ENCODE measurements around the gene FGD5. TPM values are rescaled to one million over a fixed set of nuclear protein-coding genes. Genes with fewer than 3 reads are reported as not detected.

FGD5 gene
- total and polyA plus RNA-seq, 2 donors (not counting 1 experiment from before 2014, with no cell fraction given), result not detected

DNA sequence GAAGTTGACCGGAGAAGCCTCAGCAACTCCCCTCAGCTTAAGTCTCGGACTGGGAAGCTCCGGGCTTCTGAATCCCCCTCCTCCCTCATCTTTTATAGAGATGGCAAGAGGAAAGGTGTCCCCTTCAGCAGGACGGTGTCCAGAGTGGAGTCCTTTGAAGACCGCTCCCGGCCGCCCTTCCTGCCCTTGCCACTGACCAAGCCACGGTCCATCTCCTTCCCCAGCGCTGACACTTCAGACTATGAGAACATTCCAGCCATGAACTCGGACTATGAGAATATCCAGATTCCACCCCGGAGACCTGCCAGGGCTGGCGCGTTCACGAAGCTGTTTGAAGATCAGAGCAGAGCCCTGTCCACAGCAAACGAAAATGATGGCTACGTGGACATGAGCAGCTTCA lies 2.4 kb downstream of the FGD5 start:
- Histone ChIP-seq H3K9me3 (ENCODE audit: control extremely low read depth in 1 of 3, control insufficient read depth in 2 of 3, insufficient read depth in 1 of 3, low read length in 2 of 3) (no peaks in the 10 kb centered on the region), H3K36me3 (replicated peaks in 1 of 2; ENCODE audit: control extremely low read depth in 1 of 2, control insufficient read depth in 1 of 2, extremely low read depth in 1 of 2, insufficient read depth in 2 of 2, low read length in 1 of 2) (no peaks in the 10 kb centered on the region), H4K20me1 (ENCODE audit: control insufficient read depth, insufficient read depth, low read length, poor library complexity, severe bottlenecking) (no peaks in the 10 kb centered on the region), H3K4me3 (ENCODE audit: control extremely low read depth in 1 of 5, extremely low read depth in 1 of 5, insufficient read depth in 1 of 5, low read depth in 2 of 5, low read length in 4 of 5) (no peak overlapping the region), H2AFZ (ENCODE audit: insufficient read depth, low read depth, low read length, poor library complexity, severe bottlenecking) (no peak overlapping the region), H3K9ac (ENCODE audit: low read length) (no peak overlapping the region), H3K79me2 (ENCODE audit: control insufficient read depth, insufficient read depth, low read length) (no peaks in the 10 kb centered on the region), H3K4me2 (replicated peaks; ENCODE audit: low read depth, low read length, poor library complexity, severe bottlenecking) (no peak overlapping the region), H3K27ac (ENCODE audit: low read length in 2 of 2) (no peak overlapping the region), H3K27me3 (replicated peaks in 1 of 4; ENCODE audit: control extremely low read depth in 1 of 4, control insufficient read depth in 3 of 4, insufficient read depth in 4 of 4, low read length in 3 of 4) (peaks cover 0 to 5% (median 0%) of the 10 kb centered on the region in 4 experiments), H3K4me1 (ENCODE audit: control insufficient read depth in 2 of 2, insufficient read depth in 2 of 2, low read length in 2 of 2) (no peaks in the 10 kb centered on the region)
- no peaks in the 10 kb centered on the region for H3K4me1 Mint-ChIP-seq
- ChIA-PET CTCF (no interaction called here), POLR2A (no interaction called here)
- peaks cover 26% of the 10 kb centered on the region for H3K27me3 Mint-ChIP-seq
- H3K9me3 Mint-ChIP-seq (ENCODE audit: insufficient read depth), result no peaks in the 10 kb centered on the region
- TF ChIP-seq, protein P1, sequence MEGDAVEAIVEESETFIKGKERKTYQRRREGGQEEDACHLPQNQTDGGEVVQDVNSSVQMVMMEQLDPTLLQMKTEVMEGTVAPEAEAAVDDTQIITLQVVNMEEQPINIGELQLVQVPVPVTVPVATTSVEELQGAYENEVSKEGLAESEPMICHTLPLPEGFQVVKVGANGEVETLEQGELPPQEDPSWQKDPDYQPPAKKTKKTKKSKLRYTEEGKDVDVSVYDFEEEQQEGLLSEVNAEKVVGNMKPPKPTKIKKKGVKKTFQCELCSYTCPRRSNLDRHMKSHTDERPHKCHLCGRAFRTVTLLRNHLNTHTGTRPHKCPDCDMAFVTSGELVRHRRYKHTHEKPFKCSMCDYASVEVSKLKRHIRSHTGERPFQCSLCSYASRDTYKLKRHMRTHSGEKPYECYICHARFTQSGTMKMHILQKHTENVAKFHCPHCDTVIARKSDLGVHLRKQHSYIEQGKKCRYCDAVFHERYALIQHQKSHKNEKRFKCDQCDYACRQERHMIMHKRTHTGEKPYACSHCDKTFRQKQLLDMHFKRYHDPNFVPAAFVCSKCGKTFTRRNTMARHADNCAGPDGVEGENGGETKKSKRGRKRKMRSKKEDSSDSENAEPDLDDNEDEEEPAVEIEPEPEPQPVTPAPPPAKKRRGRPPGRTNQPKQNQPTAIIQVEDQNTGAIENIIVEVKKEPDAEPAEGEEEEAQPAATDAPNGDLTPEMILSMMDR (IDR thresholded peaks at IDR 0.05), result no peak
- WGBS (ENCODE audit: insufficient coverage), result 94% methylated on average over 14 of the region's 16 CpGs
- intact Hi-C loops (cut with micrococcal nuclease), result no loop called here
- H3K27ac Mint-ChIP-seq, result no peak overlapping the region
- no peak overlapping the region for H3K4me3 Mint-ChIP-seq
- DNase-seq, result no peak
- no peak for ATAC-seq (ENCODE audit: low read depth)

DNA sequence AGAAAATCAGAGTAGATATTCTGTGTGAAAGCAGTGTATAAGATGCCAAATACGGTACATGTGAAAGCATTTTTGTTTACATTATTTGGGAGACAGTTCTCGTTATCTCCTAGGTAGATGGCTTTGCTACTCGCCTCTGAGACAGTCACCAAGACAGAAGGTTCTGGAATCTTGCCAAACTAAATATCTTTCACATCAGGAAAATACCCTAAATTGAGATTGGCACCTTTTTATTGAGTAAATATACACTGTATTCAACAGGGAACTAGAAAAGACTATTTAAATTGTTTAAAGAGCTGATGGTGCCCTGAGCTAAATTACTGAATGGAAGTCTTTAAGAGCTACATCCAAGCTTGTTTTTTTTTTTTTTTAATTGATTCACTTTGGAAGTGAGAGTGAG lies 3.4 kb downstream of the FGD5 start:
- H3K4me3 ChIP-seq (ENCODE audit: control extremely low read depth in 1 of 5, extremely low read depth in 1 of 5, insufficient read depth in 1 of 5, low read depth in 2 of 5, low read length in 4 of 5), result no peak overlapping the region
- no peaks in the 10 kb centered on the region for H3K9me3 Mint-ChIP-seq (ENCODE audit: insufficient read depth)
- no peak for TF ChIP-seq EZH2 (IDR thresholded peaks at IDR 0.05; ENCODE audit: borderline replicate concordance, insufficient read depth, low read depth, low read length, poor library complexity, severe bottlenecking)
- TF ChIP-seq, protein P1 (IDR thresholded peaks at IDR 0.05), result no peak
- no peak overlapping the region for H2AFZ ChIP-seq (ENCODE audit: insufficient read depth, low read depth, low read length, poor library complexity, severe bottlenecking)
- H3K27ac ChIP-seq (ENCODE audit: low read length in 2 of 2), result no peak overlapping the region
- CTCF ChIA-PET, result no interaction called here
- POLR2A ChIA-PET, result no interaction called here
- 100% methylated on average over 1 of the region's 3 CpGs for WGBS (ENCODE audit: insufficient coverage)
- H3K27me3 ChIP-seq (replicated peaks in 1 of 4; ENCODE audit: control extremely low read depth in 1 of 4, control insufficient read depth in 3 of 4, insufficient read depth in 4 of 4, low read length in 3 of 4), result no peaks in the 10 kb centered on the region
- no peaks in the 10 kb centered on the region for H4K20me1 ChIP-seq (ENCODE audit: control insufficient read depth, insufficient read depth, low read length, poor library complexity, severe bottlenecking)
- no peak overlapping the region for H3K4me2 ChIP-seq (replicated peaks; ENCODE audit: low read depth, low read length, poor library complexity, severe bottlenecking)
- no peaks in the 10 kb centered on the region for H3K79me2 ChIP-seq (ENCODE audit: control insufficient read depth, insufficient read depth, low read length)
- H3K36me3 ChIP-seq (replicated peaks in 1 of 2; ENCODE audit: control extremely low read depth in 1 of 2, control insufficient read depth in 1 of 2, extremely low read depth in 1 of 2, insufficient read depth in 2 of 2, low read length in 1 of 2), result no peaks in the 10 kb centered on the region
- no peaks in the 10 kb centered on the region for H3K4me1 ChIP-seq (ENCODE audit: control insufficient read depth in 2 of 2, insufficient read depth in 2 of 2, low read length in 2 of 2)
- H3K9ac ChIP-seq (ENCODE audit: low read length), result no peak overlapping the region
- DNase-seq (no peak), ATAC-seq (ENCODE audit: low read depth) (no peak)
- H3K27ac Mint-ChIP-seq, result no peak overlapping the region
- H3K27me3 Mint-ChIP-seq, result peaks cover 24% of the 10 kb centered on the region
- intact Hi-C loops (cut with micrococcal nuclease), result no loop called here
- no peak overlapping the region for H3K4me3 Mint-ChIP-seq
- no peaks in the 10 kb centered on the region for H3K4me1 Mint-ChIP-seq
- H3K9me3 ChIP-seq (ENCODE audit: control extremely low read depth in 1 of 3, control insufficient read depth in 2 of 3, insufficient read depth in 1 of 3, low read length in 2 of 3), result no peaks in the 10 kb centered on the region
